AG10803 (cell line): ENCODE results near the gene ADD1.

Experiments
- DNase-seq: peaks from one replicate; pipeline ENCODE4 v3.0.0; 2010; ENCODE audit warnings: low read depth
- H3K4me3 ChIP-seq: 2 replicates; pipeline ENCODE4 v1.5.1; 2011; ENCODE audit warnings: mild to moderate bottlenecking, low read length, control low read depth
- TF ChIP-seq, protein P1 (sequence below): conservative IDR thresholded peaks from 2 replicates; pipeline ENCODE4 v1.5.1; 2011; ENCODE audit warnings: mild to moderate bottlenecking, low read length, control low read depth, inconsistent platforms

ADD1 gene

DNA sequence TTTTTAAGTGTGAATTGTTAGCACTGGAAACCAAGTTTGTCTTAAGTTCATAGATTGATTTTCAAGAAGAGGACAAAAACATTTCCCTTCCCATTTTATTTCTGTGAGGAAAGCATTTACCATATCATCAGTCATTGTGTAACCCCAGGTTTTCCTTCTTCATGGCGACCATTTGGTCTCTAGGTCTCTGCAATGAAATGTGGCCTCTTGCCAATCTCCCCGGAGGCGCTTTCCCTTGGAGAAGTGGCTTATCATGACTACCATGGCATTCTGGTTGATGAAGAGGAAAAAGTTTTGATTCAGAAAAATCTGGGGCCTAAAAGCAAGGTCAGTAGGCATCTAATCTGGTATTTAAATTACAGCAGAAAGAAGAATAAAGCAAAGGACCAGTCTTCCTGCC, 54.4 kb downstream of the ADD1 start:
- TF ChIP-seq, protein P1, sequence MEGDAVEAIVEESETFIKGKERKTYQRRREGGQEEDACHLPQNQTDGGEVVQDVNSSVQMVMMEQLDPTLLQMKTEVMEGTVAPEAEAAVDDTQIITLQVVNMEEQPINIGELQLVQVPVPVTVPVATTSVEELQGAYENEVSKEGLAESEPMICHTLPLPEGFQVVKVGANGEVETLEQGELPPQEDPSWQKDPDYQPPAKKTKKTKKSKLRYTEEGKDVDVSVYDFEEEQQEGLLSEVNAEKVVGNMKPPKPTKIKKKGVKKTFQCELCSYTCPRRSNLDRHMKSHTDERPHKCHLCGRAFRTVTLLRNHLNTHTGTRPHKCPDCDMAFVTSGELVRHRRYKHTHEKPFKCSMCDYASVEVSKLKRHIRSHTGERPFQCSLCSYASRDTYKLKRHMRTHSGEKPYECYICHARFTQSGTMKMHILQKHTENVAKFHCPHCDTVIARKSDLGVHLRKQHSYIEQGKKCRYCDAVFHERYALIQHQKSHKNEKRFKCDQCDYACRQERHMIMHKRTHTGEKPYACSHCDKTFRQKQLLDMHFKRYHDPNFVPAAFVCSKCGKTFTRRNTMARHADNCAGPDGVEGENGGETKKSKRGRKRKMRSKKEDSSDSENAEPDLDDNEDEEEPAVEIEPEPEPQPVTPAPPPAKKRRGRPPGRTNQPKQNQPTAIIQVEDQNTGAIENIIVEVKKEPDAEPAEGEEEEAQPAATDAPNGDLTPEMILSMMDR: no peak
- H3K4me3 ChIP-seq: no peak overlapping the region
- no peak for DNase-seq

- TF ChIP-seq, protein P1: no peak
- no peak overlapping the region for H3K4me3 ChIP-seq
- no peak for DNase-seq
Observed at GRCh38 chr4:2900741-2901140, 57.1 kb downstream of the ADD1 start.

- H3K4me3 ChIP-seq: no peak overlapping the region
- DNase-seq: no peak
- TF ChIP-seq, protein P1: no peak
Observed at GRCh38 chr4:2901186-2901585, 57.5 kb downstream of the ADD1 start.

GRCh38 chr4:2902126-2902525, 58.5 kb downstream of the ADD1 start:
- TF ChIP-seq, protein P1: no peak
- H3K4me3 ChIP-seq: no peak overlapping the region
- no peak for DNase-seq

DNA sequence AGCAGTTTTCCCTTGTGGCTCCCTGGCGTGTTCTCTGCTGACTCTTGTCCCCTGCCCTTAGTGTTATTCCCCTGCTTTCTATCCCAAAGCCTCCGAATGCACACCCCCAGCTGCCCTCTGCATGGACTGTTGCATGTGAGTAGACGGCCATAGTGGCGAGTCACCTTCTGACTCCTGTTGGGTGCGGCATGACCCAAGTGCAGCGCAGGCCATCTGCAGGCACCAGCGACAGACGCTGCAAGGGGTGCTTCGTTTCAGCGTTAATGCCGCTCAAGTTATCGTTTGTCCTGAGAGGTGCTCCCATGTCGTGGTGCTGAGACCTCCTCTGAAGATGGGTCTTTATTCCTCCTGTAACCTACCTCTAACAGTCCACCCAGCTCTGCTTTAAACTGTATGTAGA, 61.9 kb downstream of the ADD1 start:
- TF ChIP-seq, protein P1: no peak
- no peak for DNase-seq

DNA sequence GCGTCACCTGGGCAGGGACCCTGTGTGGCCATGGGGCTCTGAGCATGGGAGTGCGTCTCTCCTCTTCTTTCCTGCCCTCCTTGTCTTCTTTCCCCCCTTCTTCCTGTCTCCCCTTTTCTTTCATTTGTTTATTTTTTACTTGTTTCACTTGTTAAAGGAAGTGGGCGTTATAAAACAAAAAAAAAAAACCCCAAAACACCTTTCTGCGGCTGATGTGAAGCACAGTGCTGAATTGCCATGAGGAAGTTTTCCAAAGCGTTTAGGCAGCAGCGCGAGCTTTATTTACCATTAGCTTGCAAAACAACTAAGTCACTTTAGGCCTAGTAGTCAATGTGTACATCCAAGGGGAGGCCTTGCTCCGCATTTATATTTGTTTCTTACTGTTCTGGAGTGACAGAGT, 62.6 kb downstream of the ADD1 start:
- TF ChIP-seq, protein P1: no peak
- no peak for DNase-seq
- no peak overlapping the region for H3K4me3 ChIP-seq

More for the DNA sequence above, 61.9 kb downstream of the ADD1 start:
- H3K4me3 ChIP-seq: no peak overlapping the region

GRCh38 chr4:2907226-2907625, 63.6 kb downstream of the ADD1 start:
- TF ChIP-seq, protein P1: no peak
- H3K4me3 ChIP-seq: no peak overlapping the region
- DNase-seq: no peak
